Esophagus squamous epithelium (tissue), 4 donors: Measurements from ENCODE around the gene RNF220.

Source experiments
- POLR2A ChIP-seq, 4 donors: fragments of 450-650 bp; IDR thresholded peaks; one replicate each; pipeline ENCODE4 v1.6.1; 2017; ENCODE audit warnings: antibody characterized with exemption in 4 of 4, mild to moderate bottlenecking in 4 of 4, moderate library complexity in 3 of 4
- TF ChIP-seq, protein P1 (sequence below), 6 experiments: fragments of 450-650 bp in 4 of 6; fragments of 200-600 bp in 2 of 6; sonication (generic) in 2 of 6; IDR thresholded peaks; one replicate each; pipeline ENCODE4 v1.5.1; 2016 to 2019; ENCODE audit warnings: antibody characterized with exemption in 6 of 6, mild to moderate bottlenecking in 4 of 6, moderate library complexity in 4 of 6

DNA sequence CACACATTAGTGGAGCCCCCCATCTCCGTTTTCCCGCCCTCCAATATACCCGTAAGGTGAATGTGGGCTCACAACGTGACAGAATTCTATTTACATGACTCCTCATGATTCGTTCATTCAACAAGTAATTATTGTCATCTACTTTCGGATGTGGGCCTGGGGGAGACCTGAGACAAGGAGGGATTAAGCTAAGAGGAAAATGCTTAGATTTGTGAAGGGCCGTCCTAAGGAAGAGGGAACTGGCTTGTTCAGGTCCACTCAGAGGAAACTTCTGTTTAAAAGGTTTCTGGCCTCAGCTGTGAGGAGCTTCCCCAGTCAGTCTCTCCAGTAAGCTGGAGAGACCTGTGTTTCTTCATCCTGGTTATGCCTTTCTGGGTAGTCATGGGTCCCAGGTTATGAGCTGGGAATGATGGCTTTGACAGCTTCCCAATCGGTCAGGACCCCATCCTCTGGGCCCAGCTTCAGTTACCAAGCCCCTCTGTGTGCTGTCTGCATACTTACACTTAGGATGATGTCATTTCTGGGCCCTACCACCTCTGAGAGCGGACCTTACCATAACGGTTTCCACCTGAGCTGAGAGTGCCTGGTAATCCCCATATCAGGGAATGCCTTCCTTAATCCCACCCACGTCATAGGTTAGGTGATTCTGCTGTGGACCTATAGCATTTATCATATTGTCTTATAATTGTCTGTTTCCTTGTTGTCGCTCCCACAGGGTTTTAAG, 49.3 kb upstream of the RNF220 start:
- TF ChIP-seq POLR2A (IDR thresholded peaks at IDR 0.05): no peak
- TF ChIP-seq, protein P1, sequence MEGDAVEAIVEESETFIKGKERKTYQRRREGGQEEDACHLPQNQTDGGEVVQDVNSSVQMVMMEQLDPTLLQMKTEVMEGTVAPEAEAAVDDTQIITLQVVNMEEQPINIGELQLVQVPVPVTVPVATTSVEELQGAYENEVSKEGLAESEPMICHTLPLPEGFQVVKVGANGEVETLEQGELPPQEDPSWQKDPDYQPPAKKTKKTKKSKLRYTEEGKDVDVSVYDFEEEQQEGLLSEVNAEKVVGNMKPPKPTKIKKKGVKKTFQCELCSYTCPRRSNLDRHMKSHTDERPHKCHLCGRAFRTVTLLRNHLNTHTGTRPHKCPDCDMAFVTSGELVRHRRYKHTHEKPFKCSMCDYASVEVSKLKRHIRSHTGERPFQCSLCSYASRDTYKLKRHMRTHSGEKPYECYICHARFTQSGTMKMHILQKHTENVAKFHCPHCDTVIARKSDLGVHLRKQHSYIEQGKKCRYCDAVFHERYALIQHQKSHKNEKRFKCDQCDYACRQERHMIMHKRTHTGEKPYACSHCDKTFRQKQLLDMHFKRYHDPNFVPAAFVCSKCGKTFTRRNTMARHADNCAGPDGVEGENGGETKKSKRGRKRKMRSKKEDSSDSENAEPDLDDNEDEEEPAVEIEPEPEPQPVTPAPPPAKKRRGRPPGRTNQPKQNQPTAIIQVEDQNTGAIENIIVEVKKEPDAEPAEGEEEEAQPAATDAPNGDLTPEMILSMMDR (IDR thresholded peaks at IDR 0.05): no peak
